GM12875 (cell line): ENCODE data around the gene MAEL.
"Not testable (repeated sequence)": the region's sequence is repeated elsewhere in the genome, so short reads cannot be mapped to it uniquely, and the experiment has no call there.

Experiments used
- H3K4me3 ChIP-seq: one replicate; pipeline ENCODE4 v1.5.1; 2011; ENCODE audit warnings: low read depth, low read length, control low read depth
- TF ChIP-seq, protein P1 (sequence below): IDR thresholded peaks from 2 replicates; pipeline ENCODE4 v1.5.1; 2011; ENCODE audit warnings: low read depth, mild to moderate bottlenecking, control low read depth, inconsistent platforms, low read length, moderate library complexity, borderline replicate concordance; ENCODE audit not compliant: insufficient read depth

The MAEL gene

DNA sequence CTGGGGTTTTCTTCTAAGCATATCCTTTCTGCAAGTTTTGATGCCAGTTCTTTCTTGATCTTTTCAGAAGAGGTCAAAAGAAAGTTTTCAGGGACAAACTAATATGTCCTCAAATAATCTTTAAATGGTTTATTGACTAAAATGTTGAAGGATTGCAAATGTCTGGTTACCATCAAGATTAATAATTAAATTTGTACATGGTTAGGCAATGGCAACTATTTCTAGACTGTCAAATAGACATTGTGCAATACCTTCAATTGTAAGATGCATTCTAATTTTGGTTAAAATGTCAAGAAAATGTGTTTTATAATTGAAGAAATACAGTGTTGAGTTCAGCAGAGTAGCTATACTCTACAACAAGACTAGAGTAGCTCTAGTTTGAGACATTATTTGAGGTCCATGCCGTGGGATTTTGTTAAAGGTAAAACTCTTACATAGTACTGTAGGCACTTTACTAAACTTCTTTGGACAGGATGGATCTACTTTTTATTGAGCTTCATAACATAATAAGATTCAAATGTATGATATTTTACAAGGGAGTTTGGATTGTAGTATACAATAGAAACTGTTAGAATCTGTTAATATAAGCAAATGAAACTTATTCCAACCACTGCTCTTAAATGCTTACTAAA is 22.6 kb downstream of the MAEL start:
- TF ChIP-seq, protein P1, sequence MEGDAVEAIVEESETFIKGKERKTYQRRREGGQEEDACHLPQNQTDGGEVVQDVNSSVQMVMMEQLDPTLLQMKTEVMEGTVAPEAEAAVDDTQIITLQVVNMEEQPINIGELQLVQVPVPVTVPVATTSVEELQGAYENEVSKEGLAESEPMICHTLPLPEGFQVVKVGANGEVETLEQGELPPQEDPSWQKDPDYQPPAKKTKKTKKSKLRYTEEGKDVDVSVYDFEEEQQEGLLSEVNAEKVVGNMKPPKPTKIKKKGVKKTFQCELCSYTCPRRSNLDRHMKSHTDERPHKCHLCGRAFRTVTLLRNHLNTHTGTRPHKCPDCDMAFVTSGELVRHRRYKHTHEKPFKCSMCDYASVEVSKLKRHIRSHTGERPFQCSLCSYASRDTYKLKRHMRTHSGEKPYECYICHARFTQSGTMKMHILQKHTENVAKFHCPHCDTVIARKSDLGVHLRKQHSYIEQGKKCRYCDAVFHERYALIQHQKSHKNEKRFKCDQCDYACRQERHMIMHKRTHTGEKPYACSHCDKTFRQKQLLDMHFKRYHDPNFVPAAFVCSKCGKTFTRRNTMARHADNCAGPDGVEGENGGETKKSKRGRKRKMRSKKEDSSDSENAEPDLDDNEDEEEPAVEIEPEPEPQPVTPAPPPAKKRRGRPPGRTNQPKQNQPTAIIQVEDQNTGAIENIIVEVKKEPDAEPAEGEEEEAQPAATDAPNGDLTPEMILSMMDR = no peak
- no peak overlapping the region for H3K4me3 ChIP-seq

DNA sequence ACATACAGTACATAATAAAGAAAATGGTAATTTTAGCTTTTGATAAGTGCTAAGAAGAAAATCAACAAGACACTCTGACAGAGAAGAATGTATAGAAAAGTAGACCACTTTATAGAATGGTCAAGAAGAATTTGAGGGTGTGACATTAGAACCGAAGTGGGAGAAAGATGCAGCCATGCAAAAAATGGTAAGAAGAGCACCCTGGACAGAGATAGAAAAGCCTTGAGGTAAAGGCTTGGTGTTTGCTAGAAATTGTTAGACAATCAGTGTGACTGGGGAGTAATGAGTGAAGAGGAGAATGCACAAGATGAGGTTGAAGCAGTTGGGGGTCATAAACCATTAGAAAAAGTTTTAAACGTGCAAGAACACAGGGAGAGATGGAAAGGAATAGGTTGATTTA is 23.5 kb downstream of the MAEL start:
- TF ChIP-seq, protein P1 = no peak
- H3K4me3 ChIP-seq = no peak overlapping the region

- H3K4me3 ChIP-seq = no peak overlapping the region
- TF ChIP-seq, protein P1 = no peak
Observed at GRCh38 chr1:167013108-167013929, 24.2 kb downstream of the MAEL start.

GRCh38 chr1:167016100-167016750 is 27.1 kb downstream of the MAEL start:
- TF ChIP-seq, protein P1 = no peak
- no peak overlapping the region for H3K4me3 ChIP-seq

DNA sequence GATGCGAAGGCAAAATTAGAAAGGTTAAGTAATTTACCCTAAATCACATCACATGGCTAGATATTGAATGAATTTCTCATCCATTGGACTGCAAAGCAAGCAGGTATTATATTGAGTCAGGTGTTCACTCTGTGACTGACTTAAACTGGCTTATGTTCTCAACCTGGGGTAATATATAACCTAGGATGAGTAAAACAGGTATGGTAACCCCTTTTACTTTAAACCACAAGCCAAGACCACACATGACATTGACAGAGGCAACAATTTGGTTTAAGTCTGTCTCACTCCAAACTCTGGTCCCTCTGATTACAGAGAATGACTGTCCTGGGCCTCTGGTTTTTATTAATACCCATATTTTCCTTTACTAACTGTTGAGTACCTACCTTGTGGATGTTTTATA is 33.3 kb downstream of the MAEL start:
- TF ChIP-seq, protein P1 = no peak
- no peak overlapping the region for H3K4me3 ChIP-seq

- H3K4me3 ChIP-seq = not testable (repeated sequence)
Observed at GRCh38 chr1:167029553-167029952, 40.5 kb downstream of the MAEL start.

DNA sequence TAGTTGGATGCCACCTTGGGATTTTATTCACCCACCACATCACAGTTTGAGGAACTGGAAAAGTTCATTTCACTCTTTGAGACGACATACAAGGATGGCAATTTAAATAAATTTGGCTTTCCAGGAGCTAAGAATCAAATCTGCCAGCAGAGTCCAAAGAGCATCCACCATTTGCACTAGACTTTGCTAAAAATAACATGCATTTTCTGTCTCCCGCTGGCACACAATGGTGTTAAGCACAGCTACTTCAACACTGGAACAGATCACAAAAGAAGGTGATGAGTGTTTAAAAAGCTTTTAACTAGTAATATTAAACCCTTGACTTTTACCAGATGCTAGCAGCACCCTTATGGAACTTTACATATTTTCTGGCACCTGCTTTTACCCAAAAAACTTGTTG is 44.6 kb downstream of the MAEL start:
- TF ChIP-seq, protein P1 = no peak
- no peak overlapping the region for H3K4me3 ChIP-seq
